GM21529 (cell line): ENCODE data around the gene ACP7.
"Not testable (repeated sequence)": the region's sequence is repeated elsewhere in the genome, so short reads cannot be mapped to it uniquely, and the experiment has no call there.

Source experiments
- ATAC-seq: cut with Tn5 transposase; IDR thresholded peaks from one replicate; pipeline ENCODE4 v1.9.1; 2021; ENCODE audit not compliant: unreplicated experiment

The ACP7 gene

DNA sequence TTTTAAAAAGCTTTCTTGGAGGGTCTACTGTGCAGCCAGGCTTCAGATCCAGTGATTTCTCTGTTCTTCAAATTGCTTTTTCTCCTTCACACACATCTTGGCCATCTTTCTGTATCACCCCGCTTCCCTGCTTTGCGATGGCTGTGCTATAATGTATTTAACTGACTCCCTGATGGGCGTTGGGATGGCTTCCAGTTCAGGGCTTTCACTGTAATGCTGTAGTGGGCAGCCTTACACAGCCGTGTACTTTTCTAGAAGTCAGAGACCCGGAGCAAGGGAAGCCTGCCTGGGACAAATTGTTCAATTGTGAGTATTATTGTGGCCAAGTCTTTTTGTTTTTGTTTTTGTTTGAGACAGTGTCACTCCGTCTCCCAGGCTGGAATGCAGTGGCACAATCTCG lies 22.0 kb downstream of the ACP7 start:
- no peak for ATAC-seq

DNA sequence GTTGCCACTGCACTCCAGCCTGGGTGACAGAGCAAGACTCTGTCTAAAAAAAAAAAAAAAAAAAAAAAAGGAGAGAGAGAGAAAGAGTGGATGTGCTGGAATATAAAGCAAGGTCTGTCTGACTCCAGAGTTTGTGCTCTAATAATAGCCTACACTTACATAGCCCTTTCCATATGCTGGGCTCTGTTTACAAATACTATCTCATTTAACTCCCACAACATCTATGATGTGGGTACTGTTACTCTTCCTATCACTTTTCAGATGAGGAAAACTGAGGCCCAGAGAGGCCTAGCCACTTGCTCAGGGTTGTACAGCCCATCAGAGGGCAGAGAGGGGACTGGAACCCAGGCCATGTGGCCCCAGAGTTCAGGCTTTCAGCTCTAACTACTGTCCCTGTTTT lies 25.5 kb downstream of the ACP7 start:
- no peak for ATAC-seq

DNA sequence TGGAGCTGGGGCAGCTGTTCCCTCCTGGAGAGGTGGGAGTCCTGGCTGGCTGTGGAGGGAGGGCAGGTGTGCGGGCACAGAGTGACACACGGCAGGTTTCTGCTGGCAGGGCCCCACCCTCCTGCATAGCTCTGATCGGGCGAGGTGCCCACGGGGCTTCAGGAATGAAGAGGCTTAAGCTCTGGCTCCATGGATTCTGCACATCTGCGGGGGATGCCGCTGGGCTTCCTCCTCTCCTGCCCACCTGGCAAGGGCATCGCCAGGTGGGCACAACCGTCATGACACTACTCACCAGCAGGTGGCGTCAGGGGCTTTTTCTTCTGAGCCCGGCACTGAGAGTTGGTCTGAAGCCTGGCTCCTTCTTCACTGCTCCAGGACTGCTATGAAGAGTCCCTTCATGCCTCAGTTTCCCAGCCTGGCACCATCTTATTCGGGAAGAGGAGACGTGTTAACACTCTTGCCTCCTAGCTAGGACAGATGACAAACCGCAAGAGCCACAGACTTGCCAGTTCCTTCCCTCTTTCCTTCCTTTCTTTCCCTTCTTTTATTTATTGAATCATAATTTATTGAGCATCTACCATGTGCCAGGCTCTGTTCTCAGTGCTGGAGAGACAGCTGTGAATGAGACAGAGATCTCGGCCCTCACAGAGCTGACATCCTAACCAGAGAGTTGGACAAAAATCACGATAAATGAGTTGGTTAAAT lies 26.2 kb downstream of the ACP7 start:
- no peak for ATAC-seq

DNA sequence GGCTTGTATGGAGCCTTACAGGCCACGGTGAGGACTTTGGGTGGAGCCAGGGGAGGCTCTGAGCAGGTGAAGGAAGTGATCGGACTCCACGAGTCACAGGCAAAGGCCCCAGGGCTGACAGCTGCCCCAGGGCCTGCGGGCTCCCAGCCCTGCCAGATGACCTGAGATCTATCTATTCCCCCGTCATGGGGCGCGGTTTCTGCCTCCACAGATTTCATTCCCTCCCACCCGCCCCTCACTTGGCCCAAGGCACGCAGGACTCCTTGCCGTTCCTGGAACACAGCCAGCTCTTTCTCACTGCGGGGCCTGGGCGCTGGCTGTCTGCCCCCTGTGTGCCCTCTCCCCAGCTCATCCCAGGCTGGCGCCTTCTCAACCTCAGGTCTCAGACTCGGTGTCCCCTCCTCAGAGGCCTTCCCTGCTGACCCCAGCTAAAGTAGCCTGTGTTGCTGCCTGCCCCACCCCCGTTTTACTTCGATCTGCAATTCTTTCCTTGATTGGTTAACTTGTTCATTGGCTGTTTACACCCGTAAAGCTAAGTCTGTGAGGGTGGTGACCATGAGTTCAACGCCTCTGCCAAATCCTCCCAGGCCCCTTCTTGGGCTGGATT lies 27.5 kb downstream of the ACP7 start:
- no peak for ATAC-seq

- ATAC-seq: no peak
Measured at GRCh38 chr19:39112338-39112890, 28.2 kb downstream of the ACP7 start.

GRCh38 chr19:39113199-39113598 lies 29.0 kb downstream of the ACP7 start:
- no peak for ATAC-seq

DNA sequence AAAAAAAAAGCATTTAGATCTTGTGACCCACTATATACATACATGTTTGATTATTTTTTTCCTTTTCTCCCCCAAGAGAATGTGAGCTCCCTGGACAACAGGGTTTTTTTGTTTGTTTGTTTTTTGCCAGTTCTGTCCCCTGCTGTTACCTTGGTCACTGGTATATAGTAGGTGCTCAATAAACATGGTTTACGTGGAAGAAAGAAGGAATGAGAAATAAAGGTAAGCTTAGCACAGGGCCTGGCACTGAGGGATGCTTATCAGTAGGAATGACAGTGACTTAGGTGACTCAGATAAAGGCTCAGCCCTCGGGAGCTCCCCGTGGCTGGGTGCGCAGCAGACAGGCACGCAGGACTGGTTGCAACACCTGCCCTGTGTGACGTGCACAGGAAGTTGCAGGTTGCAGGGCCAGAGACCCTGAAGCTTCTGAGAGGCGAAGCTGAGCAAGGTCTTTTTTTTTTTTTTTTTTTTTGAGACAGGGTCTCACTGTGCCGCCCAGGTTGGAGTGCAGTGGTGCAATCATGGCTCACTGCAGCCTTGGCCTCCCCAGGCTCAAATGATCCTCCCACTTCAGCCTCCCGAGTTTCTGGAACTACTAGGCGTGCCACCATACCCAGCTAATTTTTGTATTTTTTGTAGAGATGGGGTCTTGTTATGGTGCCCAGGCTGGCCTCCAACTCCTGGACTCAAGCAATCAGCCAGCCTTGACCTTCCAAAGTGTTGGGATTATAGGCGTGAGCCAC lies 31.1 kb downstream of the ACP7 start:
- ATAC-seq: no peak

DNA sequence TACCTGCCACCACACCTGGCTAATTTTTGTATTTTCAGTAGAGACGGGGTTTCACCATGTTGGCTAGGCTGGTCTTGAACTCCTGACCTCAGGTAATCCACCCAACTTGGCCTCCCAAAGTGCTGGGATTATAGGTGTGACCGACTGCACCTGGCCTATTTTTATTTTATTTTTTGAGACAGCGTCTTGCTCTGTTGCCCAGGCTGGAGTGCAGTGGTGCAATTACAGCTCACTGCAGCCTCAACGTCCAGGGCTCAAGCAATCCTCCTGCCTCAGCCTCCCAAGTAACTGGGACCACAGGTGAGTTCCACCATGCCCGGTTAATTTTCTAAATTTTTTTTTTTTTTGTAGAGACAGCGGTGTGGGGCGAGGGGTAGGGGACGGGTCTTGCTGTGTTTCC lies 32.9 kb downstream of the ACP7 start:
- not testable (repeated sequence) for ATAC-seq

DNA sequence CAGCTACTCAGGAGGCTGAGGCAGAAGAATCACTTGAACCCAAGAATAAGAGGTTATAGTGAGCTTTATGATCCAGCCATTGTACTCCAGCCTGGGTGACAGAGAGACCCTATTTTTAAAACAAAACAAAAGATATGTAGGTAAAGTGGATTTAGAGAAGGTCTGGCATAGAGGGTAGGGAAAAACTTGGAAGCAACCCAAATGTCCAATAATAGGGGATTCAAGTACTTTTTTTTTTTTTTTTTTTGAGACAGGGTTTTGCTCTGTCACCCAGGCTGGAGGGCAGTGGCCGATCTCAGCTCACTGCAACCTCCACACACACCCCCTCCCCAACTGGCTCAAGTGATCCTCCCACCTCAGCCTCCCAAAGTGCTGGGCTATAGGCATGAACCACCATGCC lies 35.7 kb downstream of the ACP7 start:
- ATAC-seq: no peak

- ATAC-seq: no peak
Measured at GRCh38 chr19:39122934-39123731, 39.0 kb downstream of the ACP7 start.

GRCh38 chr19:39124136-39124764 lies 40.1 kb downstream of the ACP7 start:
- no peak for ATAC-seq

DNA sequence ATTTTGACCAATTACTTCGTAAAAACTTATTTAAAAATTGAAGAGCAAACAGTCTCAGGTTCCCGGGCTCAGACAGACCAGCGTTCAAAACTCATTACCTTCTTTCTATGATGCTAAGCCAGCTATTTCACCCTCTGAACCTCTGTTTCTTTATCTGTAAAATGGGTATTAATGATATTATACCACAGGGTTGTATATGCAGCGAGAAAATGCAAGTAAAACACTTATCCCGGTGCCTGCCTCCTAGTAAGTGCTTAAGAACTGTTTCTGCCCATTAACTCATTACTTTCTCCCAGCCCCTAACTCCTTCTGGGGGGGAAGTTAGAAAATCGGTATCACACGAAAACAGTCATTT lies 41.0 kb downstream of the ACP7 start:
- no peak for ATAC-seq

DNA sequence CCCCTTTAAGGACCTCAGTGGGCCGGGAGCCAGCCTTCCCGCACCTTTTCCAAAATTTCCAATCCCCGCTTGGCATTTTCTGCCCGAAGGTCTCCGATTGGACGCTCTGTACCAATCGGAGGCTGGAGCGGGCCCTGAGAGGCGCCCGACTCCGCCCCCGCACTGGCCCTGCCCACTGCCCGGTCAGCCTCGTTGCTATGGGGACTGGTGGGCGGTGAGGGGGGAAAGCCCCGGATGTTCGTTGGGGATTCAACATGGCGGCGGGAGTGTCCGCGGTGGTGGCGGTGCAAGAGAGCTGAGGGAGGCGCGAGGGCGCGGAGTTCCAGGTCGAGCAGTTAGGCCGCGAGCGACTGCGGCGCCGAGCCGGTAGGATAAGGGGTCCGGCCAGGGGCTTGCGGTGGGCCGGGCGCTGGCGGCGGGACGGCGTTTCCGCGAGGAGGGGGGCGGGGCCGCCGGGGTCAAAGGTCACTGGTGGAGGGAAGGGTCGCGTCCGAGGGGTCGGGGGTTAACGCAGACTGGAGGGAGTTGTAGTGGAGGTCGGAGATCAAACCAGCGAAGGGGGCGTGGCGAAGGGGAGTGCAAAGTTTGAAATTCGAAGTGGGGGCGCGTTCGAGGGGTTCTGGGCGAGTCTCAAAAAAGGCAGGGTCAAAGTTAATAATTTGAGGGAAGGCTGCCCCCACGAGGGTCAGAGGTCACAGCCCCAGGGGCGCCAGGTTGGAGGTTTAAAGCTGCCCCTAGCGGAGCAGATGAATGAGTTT lies 41.6 kb downstream of the ACP7 start, which contains the start of gene PAK4:
TSS of gene PAK4 (plus strand) at position 233 of the 758 bp plus-strand sequence. CDS start 43,768 bp downstream, outside the sequence.
- ATAC-seq: peak; percentile 91

DNA sequence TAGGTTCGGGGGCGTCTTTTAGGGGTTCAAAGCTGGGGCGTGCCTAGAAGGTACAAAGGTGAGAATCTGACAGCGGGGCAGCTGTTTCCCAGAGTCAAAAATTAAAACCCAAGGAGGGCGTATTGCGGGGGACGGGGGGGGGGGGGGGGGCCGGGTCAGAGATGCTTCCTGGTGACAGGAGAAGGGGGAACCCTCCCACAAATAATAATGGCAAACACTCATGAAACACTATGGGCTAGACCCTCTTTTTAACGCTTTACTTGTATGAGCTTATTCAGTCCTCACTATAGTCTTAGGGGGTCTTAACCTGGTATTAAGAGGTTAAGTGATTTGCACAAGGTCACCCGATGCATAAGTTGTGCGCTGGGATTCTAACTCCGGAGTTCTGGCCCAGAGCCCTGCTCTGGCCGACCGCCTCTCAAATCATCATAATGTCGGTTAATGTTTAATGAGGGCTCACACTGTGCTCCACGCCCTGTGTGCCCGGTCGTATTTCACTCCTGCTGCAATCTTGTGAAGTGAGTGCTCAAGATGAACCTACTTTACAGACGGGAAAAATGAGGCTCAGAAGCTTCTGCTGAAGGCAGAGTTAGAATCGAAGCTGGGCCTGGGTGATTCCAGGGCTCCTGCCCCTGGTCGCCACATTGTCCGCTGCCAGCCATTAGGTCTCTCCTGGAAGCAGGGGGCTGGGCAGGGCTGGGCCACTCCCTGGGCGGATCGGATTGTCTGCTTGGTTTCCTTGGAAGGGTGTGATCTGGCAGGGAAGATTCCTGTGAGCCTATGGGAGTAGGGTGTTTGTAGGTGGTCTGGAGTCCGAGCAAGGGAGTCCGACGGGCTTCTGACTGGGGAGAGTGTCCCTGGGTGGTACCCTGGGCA lies 42.4 kb downstream of the ACP7 start:
- ATAC-seq: no peak

DNA sequence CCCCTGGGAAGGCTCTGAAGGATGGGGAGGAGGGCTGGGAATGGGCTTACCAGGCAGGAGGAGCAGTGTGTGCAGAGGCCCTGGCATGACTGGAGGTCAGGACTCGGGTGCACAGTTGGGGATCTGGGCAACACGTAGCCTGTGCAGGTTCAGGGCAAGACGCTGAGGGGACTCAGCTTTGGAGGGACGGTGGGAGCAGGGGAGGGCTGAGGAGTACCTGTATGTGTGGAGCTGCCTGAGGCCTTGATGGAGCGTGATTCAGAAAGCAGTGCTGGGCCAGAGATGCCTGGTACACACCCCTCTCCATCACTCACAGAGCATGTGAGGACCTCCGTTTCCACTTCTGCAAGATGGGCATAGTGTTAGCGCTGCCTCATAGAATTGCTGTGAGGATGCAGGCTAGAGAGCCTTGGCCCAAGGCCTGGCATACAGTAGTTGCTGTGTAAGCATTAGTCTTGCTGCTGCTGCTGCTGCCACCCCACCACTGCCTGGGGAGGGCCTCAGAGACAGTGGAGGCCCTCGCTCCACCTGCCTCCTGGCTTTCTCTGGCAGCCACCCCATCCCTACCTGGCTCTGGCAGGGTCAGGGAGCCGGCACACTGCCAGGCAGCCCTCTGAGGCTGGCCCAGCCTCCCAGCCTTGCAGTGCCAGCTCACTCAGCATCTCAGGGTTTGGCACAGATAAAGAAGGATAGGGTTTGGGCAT lies 43.8 kb downstream of the ACP7 start:
- ATAC-seq: no peak

- no peak for ATAC-seq
Measured at GRCh38 chr19:39128516-39129079, 44.4 kb downstream of the ACP7 start.

- ATAC-seq: no peak
Measured at GRCh38 chr19:39129116-39129515, 44.9 kb downstream of the ACP7 start.
